A673 (cell line): ENCODE data around the gene CCDC27. TPM values are rescaled to one million over a fixed set of nuclear protein-coding genes. Genes with fewer than 3 reads are reported as not detected.

ENCODE experiments used
- BruUV-seq: library from RNA; stranded (reverse); fragments of 400-500 nt; replicated peaks from 2 replicates; lab custom pipeline; 2021; lab: Mats Ljungman, UMichigan
- CTCF ChIA-PET: fragments of 300-600 bp; sonication (Branson Sonifier 250); formaldehyde crosslinking; loops from one replicate; lab custom pipeline; 2022; ENCODE audit warnings: antibody characterized with exemption; lab: Charles Lee
- POLR2A ChIA-PET: fragments of 300-600 bp; sonication (Branson Sonifier 250); formaldehyde crosslinking; loops from one replicate; lab custom pipeline; 2022; ENCODE audit warnings: antibody characterized with exemption; ENCODE audit not compliant: low non-redundant PET; lab: Charles Lee
- DNase-seq: peaks from one replicate; pipeline ENCODE4 v3.0.0-alpha.2; 2015; ENCODE audit warnings: low spot score
- H3K27ac ChIP-seq: fragments of 200-600 bp; sonication (generic); 2 replicates; pipeline ENCODE4 v1.5.1; 2016; ENCODE audit warnings: mixed run types, low read depth, mild to moderate bottlenecking, mixed read lengths, antibody characterized with exemption, low read length; ENCODE audit not compliant: poor library complexity, severe bottlenecking
- H3K27me3 ChIP-seq: fragments of 200-600 bp; sonication (generic); replicated peaks from 2 replicates; pipeline ENCODE4 v1.6.1; 2017; ENCODE audit warnings: mixed run types, low read depth, mild to moderate bottlenecking, mixed read lengths, antibody characterized with exemption, low read length; ENCODE audit not compliant: insufficient read depth, poor library complexity
- H3K36me3 ChIP-seq: fragments of 200-600 bp; sonication (generic); 2 replicates; pipeline ENCODE4 v1.6.1; 2016; ENCODE audit warnings: mixed run types, mild to moderate bottlenecking, mixed read lengths, antibody characterized with exemption, low read length; ENCODE audit not compliant: insufficient read depth, poor library complexity, severe bottlenecking
- H3K4me1 ChIP-seq: fragments of 200-600 bp; sonication (generic); 2 replicates; pipeline ENCODE4 v1.6.1; 2017; ENCODE audit warnings: mixed run types, mild to moderate bottlenecking, mixed read lengths, antibody characterized with exemption, low read length; ENCODE audit not compliant: insufficient read depth, poor library complexity, severe bottlenecking
- H3K4me3 ChIP-seq: fragments of 200-600 bp; sonication (generic); 2 replicates; pipeline ENCODE4 v1.5.1; 2016; ENCODE audit warnings: low read depth, mixed run types, mild to moderate bottlenecking, mixed read lengths, low read length; ENCODE audit not compliant: poor library complexity, severe bottlenecking
- H3K9me3 ChIP-seq: fragments of 200-600 bp; sonication (generic); 2 replicates; pipeline ENCODE4 v1.6.1; 2016; ENCODE audit warnings: mixed run types, low read depth, mild to moderate bottlenecking, mixed read lengths, antibody characterized with exemption, low read length; ENCODE audit not compliant: poor library complexity, severe bottlenecking
- EZH2 ChIP-seq: fragments of 200-600 bp; sonication (generic); IDR thresholded peaks from 2 replicates; pipeline ENCODE4 v1.6.1; 2017; ENCODE audit warnings: borderline replicate concordance, low read depth, mild to moderate bottlenecking, mixed read lengths, antibody characterized with exemption, low read length; ENCODE audit not compliant: poor library complexity, severe bottlenecking
- intact Hi-C: fragments of 100-400 bp; cut with micrococcal nuclease; formaldehyde crosslinking; loops from one replicate; pipeline ENCODE4 v1.10.0; 2022; ENCODE audit not compliant: unreplicated experiment
- total RNA-seq: library from RNA; stranded (reverse); gene quantifications from 2 replicates; pipeline ENCODE4 v1.2.3, GENCODE V29; 2021
- TF ChIP-seq, protein P1 (sequence below): fragments of 300-800, 200-600 bp; sonication (generic); conservative IDR thresholded peaks from 2 replicates; pipeline ENCODE4 v1.5.1; 2017; ENCODE audit warnings: low read depth, mild to moderate bottlenecking, antibody characterized with exemption, low read length, moderate library complexity, mixed read lengths

Gene CCDC27
- total RNA-seq, 1 experiment from 2014 or later: not detected

DNA sequence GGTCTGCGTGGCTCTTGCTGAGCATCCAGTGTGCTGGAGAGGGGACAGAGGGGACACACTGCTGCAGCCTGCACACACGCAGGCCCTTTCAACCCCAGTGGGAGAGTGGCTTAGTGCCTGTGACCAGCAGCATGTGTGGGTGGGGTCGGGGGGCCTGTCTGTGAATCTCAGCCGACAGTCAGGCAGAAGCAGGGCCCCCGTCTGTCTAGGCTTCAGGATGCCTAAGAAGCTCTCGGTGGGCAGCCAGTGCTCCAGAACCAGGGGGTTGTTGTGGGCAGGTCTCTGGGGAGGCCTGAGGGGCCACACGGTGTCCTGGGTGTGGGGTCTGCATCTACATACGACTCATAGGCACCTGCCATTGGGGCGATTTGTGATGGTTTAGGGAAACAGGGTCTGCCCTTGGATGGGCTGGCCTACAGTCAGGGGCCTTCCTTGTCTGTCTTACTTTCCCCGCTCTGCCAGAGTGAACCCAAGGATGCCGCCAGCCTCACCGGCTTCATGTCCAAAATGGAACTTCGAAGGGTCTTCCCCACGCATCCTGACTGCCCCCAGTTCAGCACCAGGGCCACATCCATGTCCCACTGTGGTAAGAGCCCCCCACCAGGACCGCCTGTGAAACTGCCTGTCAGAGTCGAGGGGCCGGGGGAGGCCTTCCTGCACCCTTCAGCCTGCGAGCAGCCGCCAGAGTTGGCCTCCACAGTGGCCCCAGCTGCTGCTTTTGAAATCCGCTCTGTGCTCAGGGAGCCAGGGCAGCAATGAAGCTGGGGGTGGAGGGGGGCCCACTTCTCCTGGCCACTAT lies 1.6 kb downstream of the CCDC27 start:
- intact Hi-C loops: no loop called here
- BruUV-seq: no TSS peak
- CTCF ChIA-PET: no interaction called here
- POLR2A ChIA-PET: no interaction called here
- Histone ChIP-seq H3K4me1 (no peaks in the 10 kb centered on the region), H3K27me3 (no peaks in the 10 kb centered on the region), H3K9me3 (no peaks in the 10 kb centered on the region), H3K4me3 (no peak overlapping the region), H3K36me3 (no peaks in the 10 kb centered on the region), H3K27ac (no peak overlapping the region)
- no peak for DNase-seq
- TF ChIP-seq, protein P1, sequence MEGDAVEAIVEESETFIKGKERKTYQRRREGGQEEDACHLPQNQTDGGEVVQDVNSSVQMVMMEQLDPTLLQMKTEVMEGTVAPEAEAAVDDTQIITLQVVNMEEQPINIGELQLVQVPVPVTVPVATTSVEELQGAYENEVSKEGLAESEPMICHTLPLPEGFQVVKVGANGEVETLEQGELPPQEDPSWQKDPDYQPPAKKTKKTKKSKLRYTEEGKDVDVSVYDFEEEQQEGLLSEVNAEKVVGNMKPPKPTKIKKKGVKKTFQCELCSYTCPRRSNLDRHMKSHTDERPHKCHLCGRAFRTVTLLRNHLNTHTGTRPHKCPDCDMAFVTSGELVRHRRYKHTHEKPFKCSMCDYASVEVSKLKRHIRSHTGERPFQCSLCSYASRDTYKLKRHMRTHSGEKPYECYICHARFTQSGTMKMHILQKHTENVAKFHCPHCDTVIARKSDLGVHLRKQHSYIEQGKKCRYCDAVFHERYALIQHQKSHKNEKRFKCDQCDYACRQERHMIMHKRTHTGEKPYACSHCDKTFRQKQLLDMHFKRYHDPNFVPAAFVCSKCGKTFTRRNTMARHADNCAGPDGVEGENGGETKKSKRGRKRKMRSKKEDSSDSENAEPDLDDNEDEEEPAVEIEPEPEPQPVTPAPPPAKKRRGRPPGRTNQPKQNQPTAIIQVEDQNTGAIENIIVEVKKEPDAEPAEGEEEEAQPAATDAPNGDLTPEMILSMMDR: no peak
- no peak for TF ChIP-seq EZH2

- ChIA-PET POLR2A (no interaction called here), CTCF (no interaction called here)
- no peak overlapping the region for H3K4me3 ChIP-seq
- no peak for DNase-seq
- no peaks in the 10 kb centered on the region for H3K4me1 ChIP-seq
- H3K27ac ChIP-seq: no peak overlapping the region
- intact Hi-C loops: no loop called here
- no peaks in the 10 kb centered on the region for H3K36me3 ChIP-seq
- H3K27me3 ChIP-seq: peaks cover 7% of the 10 kb centered on the region
- no TSS peak for BruUV-seq
- peaks cover 7% of the 10 kb centered on the region for H3K9me3 ChIP-seq
- TF ChIP-seq, protein P1: no peak
- no peak for TF ChIP-seq EZH2
These were observed 4.1 kb downstream of the CCDC27 start for GRCh38 chr1:3756394-3756793.

- ChIA-PET POLR2A (no interaction called here), CTCF (no interaction called here)
- H3K36me3 ChIP-seq: no peaks in the 10 kb centered on the region
- intact Hi-C loops: no loop called here
- H3K27me3 ChIP-seq: peaks cover 7% of the 10 kb centered on the region
- TF ChIP-seq EZH2: no peak
- TF ChIP-seq, protein P1: no peak
- H3K9me3 ChIP-seq: peaks cover 7% of the 10 kb centered on the region
- no peak overlapping the region for H3K27ac ChIP-seq
- no peaks in the 10 kb centered on the region for H3K4me1 ChIP-seq
- H3K4me3 ChIP-seq: no peak overlapping the region
- DNase-seq: no peak
- no TSS peak for BruUV-seq
These were observed 6.9 kb downstream of the CCDC27 start for GRCh38 chr1:3759164-3759563.
